ENCODE measurements around the gene PALM2AKAP2. TPM values are rescaled to one million over a fixed set of nuclear protein-coding genes. Genes with fewer than 3 reads are reported as not detected.

The PALM2AKAP2 gene
- total and polyA plus RNA-seq, 4 donors: 0.51 to 37.7 (median 9.7) TPM

GRCh38 chr9:109734814-109735213 is 45.2 kb upstream of the PALM2AKAP2 start:
- ATAC-seq (ENCODE audit: insufficient read depth, low FRiP score) (no peak), DNase-seq (no peak)
- Histone ChIP-seq H3K27ac (ENCODE audit: low read depth in 1 of 2, low read length in 1 of 2) (no peak overlapping the region), H3K4me3 (no peak overlapping the region), H3K36me3 (ENCODE audit: control insufficient read depth in 4 of 4, insufficient read depth in 4 of 4, low read length in 4 of 4) (no peaks in the 10 kb centered on the region), H3K9ac (ENCODE audit: insufficient read depth in 1 of 2, low read length in 2 of 2) (no peak overlapping the region), H3K9me3 (ENCODE audit: control insufficient read depth in 4 of 4, insufficient read depth in 3 of 4, low read length in 3 of 4) (peaks cover 0 to 2% (median 0%) of the 10 kb centered on the region in 4 donors), H3K4me1 (ENCODE audit: control insufficient read depth in 5 of 5, insufficient read depth in 5 of 5, low read length in 5 of 5) (peaks cover 0 to 21% (median 4%) of the 10 kb centered on the region in 5 donors), H3K27me3 (ENCODE audit: control insufficient read depth in 3 of 3, insufficient read depth in 3 of 3, low read length in 2 of 3) (no peaks in the 10 kb centered on the region)
- 74 to 83% methylated on average over 2 of the region's 2 CpGs for WGBS, 2 donors
- no peak for TF ChIP-seq CTCF (IDR thresholded peaks at IDR 0.05; ENCODE audit: control extremely low read depth, extremely low read depth)

- WGBS, 2 donors: 73 to 84% methylated on average over 6 of the region's 6 CpGs
- DNase-seq: peak; percentile 44 to 83 (median 83)
- ATAC-seq (ENCODE audit: insufficient read depth, low FRiP score): no peak
- Histone ChIP-seq H3K4me1 (ENCODE audit: control insufficient read depth in 5 of 5, insufficient read depth in 5 of 5, low read length in 5 of 5) (peaks cover 0 to 15% (median 4%) of the 10 kb centered on the region in 5 donors), H3K9me3 (ENCODE audit: control insufficient read depth in 4 of 4, insufficient read depth in 3 of 4, low read length in 3 of 4) (peaks cover 0 to 2% (median 0%) of the 10 kb centered on the region in 4 donors), H3K27me3 (ENCODE audit: control insufficient read depth in 3 of 3, insufficient read depth in 3 of 3, low read length in 2 of 3) (no peaks in the 10 kb centered on the region), H3K4me3 (no peak overlapping the region), H3K36me3 (ENCODE audit: control insufficient read depth in 4 of 4, insufficient read depth in 4 of 4, low read length in 4 of 4) (no peaks in the 10 kb centered on the region), H3K9ac (ENCODE audit: insufficient read depth in 1 of 2, low read length in 2 of 2) (no peak overlapping the region), H3K27ac (ENCODE audit: low read depth in 1 of 2, low read length in 1 of 2) (no peak overlapping the region)
- TF ChIP-seq CTCF (IDR thresholded peaks at IDR 0.05; ENCODE audit: control extremely low read depth, extremely low read depth): no peak
Observed at GRCh38 chr9:109735801-109736200, 44.2 kb upstream of the PALM2AKAP2 start.

GRCh38 chr9:109737295-109737694 is 42.7 kb upstream of the PALM2AKAP2 start:
- TF ChIP-seq CTCF (IDR thresholded peaks at IDR 0.05; ENCODE audit: control extremely low read depth, extremely low read depth): no peak
- Histone ChIP-seq H3K4me3 (no peak overlapping the region), H3K4me1 (ENCODE audit: control insufficient read depth in 5 of 5, insufficient read depth in 5 of 5, low read length in 5 of 5) (peaks cover 0 to 10% (median 4%) of the 10 kb centered on the region in 5 donors), H3K9me3 (ENCODE audit: control insufficient read depth in 4 of 4, insufficient read depth in 3 of 4, low read length in 3 of 4) (no peaks in the 10 kb centered on the region), H3K27ac (ENCODE audit: low read depth in 1 of 2, low read length in 1 of 2) (peak overlapping the region in 1 of 2 donors; percentile 12), H3K9ac (ENCODE audit: insufficient read depth in 1 of 2, low read length in 2 of 2) (no peak overlapping the region), H3K27me3 (ENCODE audit: control insufficient read depth in 3 of 3, insufficient read depth in 3 of 3, low read length in 2 of 3) (no peaks in the 10 kb centered on the region), H3K36me3 (ENCODE audit: control insufficient read depth in 4 of 4, insufficient read depth in 4 of 4, low read length in 4 of 4) (no peaks in the 10 kb centered on the region)
- ATAC-seq (ENCODE audit: insufficient read depth, low FRiP score) (no peak), DNase-seq (no peak)
- 90 to 92% methylated on average over 1 of the region's 1 CpG for WGBS, 2 donors

GRCh38 chr9:109739760-109740159 is 40.2 kb upstream of the PALM2AKAP2 start:
- Histone ChIP-seq H3K27me3 (ENCODE audit: control insufficient read depth in 3 of 3, insufficient read depth in 3 of 3, low read length in 2 of 3) (no peaks in the 10 kb centered on the region), H3K4me1 (ENCODE audit: control insufficient read depth in 5 of 5, insufficient read depth in 5 of 5, low read length in 5 of 5) (peaks cover 0 to 23% (median 4%) of the 10 kb centered on the region in 5 donors), H3K27ac (ENCODE audit: low read depth in 1 of 2, low read length in 1 of 2) (no peak overlapping the region), H3K9ac (ENCODE audit: insufficient read depth in 1 of 2, low read length in 2 of 2) (no peak overlapping the region), H3K36me3 (ENCODE audit: control insufficient read depth in 4 of 4, insufficient read depth in 4 of 4, low read length in 4 of 4) (no peaks in the 10 kb centered on the region), H3K9me3 (ENCODE audit: control insufficient read depth in 4 of 4, insufficient read depth in 3 of 4, low read length in 3 of 4) (no peaks in the 10 kb centered on the region), H3K4me3 (no peak overlapping the region)
- WGBS, 2 donors: 63 to 77% methylated on average over 3 of the region's 3 CpGs
- TF ChIP-seq CTCF (IDR thresholded peaks at IDR 0.05; ENCODE audit: control extremely low read depth, extremely low read depth): no peak
- DNase-seq: no peak
- ATAC-seq (ENCODE audit: insufficient read depth, low FRiP score): no peak

Measured in lung (tissue), 12 donors.